ENCODE data around the gene KREMEN1. TPM values are rescaled to one million over a fixed set of nuclear protein-coding genes. Genes with fewer than 3 reads are reported as not detected.

KREMEN1 gene
- total RNA-seq, 1 experiment from 2014 or later = 2.7 TPM

DNA sequence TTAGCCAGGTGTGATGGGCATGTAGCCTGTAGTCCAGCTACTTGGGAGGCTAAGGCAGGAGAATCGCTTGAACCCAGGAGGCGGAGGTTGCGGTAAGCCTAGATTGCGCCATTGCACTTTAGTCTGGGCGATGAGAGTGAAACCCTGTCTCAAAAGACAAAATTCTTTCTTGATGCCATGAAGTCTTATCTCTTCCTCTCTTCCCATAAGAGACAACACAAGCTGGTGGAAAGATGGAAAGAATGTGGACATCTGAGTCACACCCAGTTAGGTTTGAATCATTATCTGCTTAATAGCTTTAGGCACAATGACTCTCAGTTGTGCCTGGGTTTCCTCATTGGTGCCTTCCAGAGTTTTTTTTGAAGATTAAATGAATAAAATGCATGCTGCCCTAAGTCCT, 35.3 kb downstream of the KREMEN1 start:
- H3K4me2 ChIP-seq (ENCODE audit: low read length) = no peak overlapping the region
- CTCF ChIA-PET = no interaction called here

DNA sequence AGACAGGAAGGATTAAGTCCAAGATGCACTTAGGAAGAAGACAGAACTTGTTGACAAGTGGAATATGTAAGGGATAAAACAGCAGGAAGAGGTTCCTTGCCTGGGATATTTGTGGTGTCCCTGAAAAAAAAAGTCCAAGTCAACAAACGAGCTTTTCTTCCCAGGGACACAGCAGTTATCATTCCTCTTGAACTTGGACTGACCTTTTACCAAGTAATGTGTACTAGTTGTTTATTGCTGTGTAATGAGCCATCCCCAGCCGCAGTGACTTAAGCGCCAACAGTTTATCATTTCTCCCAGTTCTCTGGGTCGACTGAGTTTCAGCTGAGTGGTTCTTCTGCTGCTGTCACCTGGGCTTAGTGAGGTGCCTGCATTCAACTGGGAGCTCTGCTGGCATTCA, 37.0 kb downstream of the KREMEN1 start:
- no peak overlapping the region for H3K4me3 ChIP-seq (ENCODE audit: low read length)
- no peaks in the 10 kb centered on the region for H3K9me3 ChIP-seq (ENCODE audit: low read length)
- BruUV-seq (replicated peaks) = no TSS peak
- ChIA-PET POLR2A (ENCODE audit: unreplicated experiment) (interaction anchor here (0.6 kb wide), 1 partner anchor 37 kb away, joined by 11 read pairs; the partner anchor contains the start of gene KREMEN1), CTCF (no interaction called here)
- no peaks in the 10 kb centered on the region for H4K20me1 ChIP-seq (ENCODE audit: low read length)
- TF ChIP-seq EZH2 (IDR thresholded peaks at IDR 0.05; ENCODE audit: low read length, unreplicated experiment) = no peak
- TF ChIP-seq, protein P1, sequence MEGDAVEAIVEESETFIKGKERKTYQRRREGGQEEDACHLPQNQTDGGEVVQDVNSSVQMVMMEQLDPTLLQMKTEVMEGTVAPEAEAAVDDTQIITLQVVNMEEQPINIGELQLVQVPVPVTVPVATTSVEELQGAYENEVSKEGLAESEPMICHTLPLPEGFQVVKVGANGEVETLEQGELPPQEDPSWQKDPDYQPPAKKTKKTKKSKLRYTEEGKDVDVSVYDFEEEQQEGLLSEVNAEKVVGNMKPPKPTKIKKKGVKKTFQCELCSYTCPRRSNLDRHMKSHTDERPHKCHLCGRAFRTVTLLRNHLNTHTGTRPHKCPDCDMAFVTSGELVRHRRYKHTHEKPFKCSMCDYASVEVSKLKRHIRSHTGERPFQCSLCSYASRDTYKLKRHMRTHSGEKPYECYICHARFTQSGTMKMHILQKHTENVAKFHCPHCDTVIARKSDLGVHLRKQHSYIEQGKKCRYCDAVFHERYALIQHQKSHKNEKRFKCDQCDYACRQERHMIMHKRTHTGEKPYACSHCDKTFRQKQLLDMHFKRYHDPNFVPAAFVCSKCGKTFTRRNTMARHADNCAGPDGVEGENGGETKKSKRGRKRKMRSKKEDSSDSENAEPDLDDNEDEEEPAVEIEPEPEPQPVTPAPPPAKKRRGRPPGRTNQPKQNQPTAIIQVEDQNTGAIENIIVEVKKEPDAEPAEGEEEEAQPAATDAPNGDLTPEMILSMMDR (conservative IDR thresholded peaks at IDR 0.05; ENCODE audit: low read depth, low read length) = no peak
- H3K27ac ChIP-seq (ENCODE audit: low read length) = no peak overlapping the region
- intact Hi-C loops (cut with micrococcal nuclease) = no loop called here
- H2AFZ ChIP-seq (ENCODE audit: low read length) = no peak overlapping the region
- H3F3A ChIP-seq (ENCODE audit: low read length, unreplicated experiment) = no peaks in the 10 kb centered on the region
- peaks cover 24% of the 10 kb centered on the region for H3K4me1 ChIP-seq (ENCODE audit: insufficient read depth, low read length)
- H3K27me3 ChIP-seq (ENCODE audit: low read length) = no peaks in the 10 kb centered on the region
- H3K9ac ChIP-seq (ENCODE audit: low read length) = no peak overlapping the region
- ATAC-seq (no peak), DNase-seq (no peak)
- H3K79me2 ChIP-seq (ENCODE audit: low read length) = no peaks in the 10 kb centered on the region
- no peak overlapping the region for H3K4me2 ChIP-seq (ENCODE audit: low read length)
- H3K36me3 ChIP-seq (ENCODE audit: low read depth, low read length) = no peaks in the 10 kb centered on the region
- no peaks in the 10 kb centered on the region for H3K9me2 ChIP-seq (replicated peaks; ENCODE audit: low read length)

More for the DNA sequence above, 35.3 kb downstream of the KREMEN1 start:
- no peak for TF ChIP-seq EZH2phosphoT487 (IDR thresholded peaks at IDR 0.05; ENCODE audit: borderline replicate concordance, low read length)
- H3K27ac ChIP-seq (ENCODE audit: low read length) = no peak overlapping the region
- no peaks in the 10 kb centered on the region for H3K79me2 ChIP-seq (ENCODE audit: low read length)
- H3F3A ChIP-seq (ENCODE audit: low read length, unreplicated experiment) = no peaks in the 10 kb centered on the region
- ATAC-seq (peak; percentile 60), DNase-seq (peak; percentile 74)
- H3K9ac ChIP-seq (ENCODE audit: low read length) = no peak overlapping the region
- intact Hi-C loops (cut with micrococcal nuclease) = no loop called here
- H3K9me2 ChIP-seq (replicated peaks; ENCODE audit: low read length) = no peaks in the 10 kb centered on the region
- H3K27me3 ChIP-seq (ENCODE audit: low read length) = no peaks in the 10 kb centered on the region
- POLR2A ChIA-PET (ENCODE audit: unreplicated experiment) = no interaction called here
- no peaks in the 10 kb centered on the region for H3K9me3 ChIP-seq (ENCODE audit: low read length)
- no peak overlapping the region for H3K4me3 ChIP-seq (ENCODE audit: low read length)
- BruUV-seq (replicated peaks) = no TSS peak
- no peaks in the 10 kb centered on the region for H3K36me3 ChIP-seq (ENCODE audit: low read depth, low read length)
- no peak overlapping the region for H2AFZ ChIP-seq (ENCODE audit: low read length)
- no peaks in the 10 kb centered on the region for H4K20me1 ChIP-seq (ENCODE audit: low read length)
- H3K4me1 ChIP-seq (ENCODE audit: insufficient read depth, low read length) = peaks cover 16% of the 10 kb centered on the region

DNA sequence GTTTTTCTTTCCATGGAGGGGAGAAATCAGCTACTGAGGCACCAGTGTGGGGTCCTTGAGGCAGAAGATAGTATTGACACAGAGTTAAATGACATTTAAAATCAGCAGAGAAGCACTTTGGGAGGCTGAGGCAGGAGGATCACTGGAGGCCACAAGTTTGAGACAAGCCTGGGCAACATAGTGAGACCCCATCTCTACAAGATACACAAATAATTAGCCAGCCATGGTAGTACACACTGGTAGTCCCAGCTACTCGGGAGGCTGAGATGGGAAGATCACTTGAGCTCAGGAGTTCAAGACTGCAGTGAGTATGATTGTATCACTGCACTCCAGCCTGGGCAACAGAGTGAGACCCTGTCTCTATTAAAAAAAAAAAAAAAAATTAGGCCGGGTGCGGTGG, 38.1 kb downstream of the KREMEN1 start:
- H4K20me1 ChIP-seq (ENCODE audit: low read length) = no peaks in the 10 kb centered on the region
- H3K9me2 ChIP-seq (replicated peaks; ENCODE audit: low read length) = no peaks in the 10 kb centered on the region
- no peak for TF ChIP-seq EZH2 (IDR thresholded peaks at IDR 0.05; ENCODE audit: low read length, unreplicated experiment)
- TF ChIP-seq EZH2phosphoT487 (IDR thresholded peaks at IDR 0.05; ENCODE audit: borderline replicate concordance, low read length) = no peak
- TF ChIP-seq, protein P1 (conservative IDR thresholded peaks at IDR 0.05; ENCODE audit: low read depth, low read length) = no peak
- H3K79me2 ChIP-seq (ENCODE audit: low read length) = no peaks in the 10 kb centered on the region
- ChIA-PET POLR2A (ENCODE audit: unreplicated experiment) (no interaction called here), CTCF (no interaction called here)
- no TSS peak for BruUV-seq (replicated peaks)
- no peak overlapping the region for H3K4me2 ChIP-seq (ENCODE audit: low read length)
- no peak for DNase-seq
- no peaks in the 10 kb centered on the region for H3F3A ChIP-seq (ENCODE audit: low read length, unreplicated experiment)
- H3K9ac ChIP-seq (ENCODE audit: low read length) = no peak overlapping the region
- no peak overlapping the region for H3K4me3 ChIP-seq (ENCODE audit: low read length)
- H3K27me3 ChIP-seq (ENCODE audit: low read length) = no peaks in the 10 kb centered on the region
- peaks cover 24% of the 10 kb centered on the region for H3K4me1 ChIP-seq (ENCODE audit: insufficient read depth, low read length)
- H3K9me3 ChIP-seq (ENCODE audit: low read length) = no peaks in the 10 kb centered on the region
- no peak overlapping the region for H2AFZ ChIP-seq (ENCODE audit: low read length)
- no peak overlapping the region for H3K27ac ChIP-seq (ENCODE audit: low read length)
- ATAC-seq = no peak
- intact Hi-C loops (cut with micrococcal nuclease) = no loop called here
- no peaks in the 10 kb centered on the region for H3K36me3 ChIP-seq (ENCODE audit: low read depth, low read length)

All from PC-3 (cell line).